Upper lobe of left lung (tissue), 6 donors: ENCODE measurements around the gene ESAM. TPM values are rescaled to one million over a fixed set of nuclear protein-coding genes. Genes with fewer than 3 reads are reported as not detected.

Experiments
- ATAC-seq, 2 donors: fragments of 200-7000 bp; cut with Tn5 transposase; one replicate each; pipeline ENCODE4 v1.9.1; 2022; ENCODE audit warnings: mild to moderate bottlenecking in 2 of 2, moderate library complexity in 2 of 2; ENCODE audit not compliant: low FRiP score in 2 of 2
- DNase-seq, 2 donors: peaks; one replicate each; pipeline ENCODE4 v3.0.0-alpha.2; 2019 to 2020
- H3K27ac ChIP-seq, 4 donors: fragments of 200-600 bp; sonication (generic); one replicate each; pipeline ENCODE4 v1.5.1; 2016 to 2019
- H3K27me3 ChIP-seq, 4 donors: fragments of 200-600 bp; sonication (generic); one replicate each; pipeline ENCODE4 v1.5.1; 2017 to 2019
- H3K36me3 ChIP-seq, 4 donors: fragments of 200-600 bp; sonication (generic); one replicate each; pipeline ENCODE4 v1.5.1; 2016 to 2019
- H3K4me1 ChIP-seq, 4 donors: fragments of 200-600 bp; sonication (generic); one replicate each; pipeline ENCODE4 v1.5.1; 2018 to 2019
- H3K4me3 ChIP-seq, 4 donors: fragments of 200-600 bp; sonication (generic); one replicate each; pipeline ENCODE4 v1.5.1; 2017 to 2019; ENCODE audit warnings: mild to moderate bottlenecking in 2 of 4, moderate library complexity in 1 of 4
- H3K9me3 ChIP-seq, 4 donors: fragments of 200-600 bp; sonication (generic); one replicate each; pipeline ENCODE4 v1.5.1; 2018 to 2019
- EP300 ChIP-seq, 4 donors: sonication (generic); formaldehyde crosslinking; IDR thresholded peaks; one replicate each; pipeline ENCODE4 v1.5.1; 2017; ENCODE audit warnings: antibody characterized with exemption in 4 of 4, control low read depth in 2 of 4
- POLR2A ChIP-seq, 4 donors: fragments of 450-650 bp; IDR thresholded peaks; one replicate each; pipeline ENCODE4 v1.5.1; 2016 to 2017; ENCODE audit warnings: antibody characterized with exemption in 4 of 4, mild to moderate bottlenecking in 2 of 4
- POLR2AphosphoS5 ChIP-seq, 2 donors: sonication (generic); formaldehyde crosslinking; IDR thresholded peaks; one replicate each; pipeline ENCODE4 v1.5.1; 2017; ENCODE audit warnings: antibody characterized with exemption in 2 of 2
- WGBS, 2 donors: methylation state at CpG; one replicate each; pipeline ENCODE4 v1.1.5; 2017 to 2018; 5-methylcytosine and 5-hydroxymethylcytosine counted together
- total RNA-seq, 6 donors: library from RNA; depleted of rRNA in 4 of 6; stranded (reverse); fragments of >200 nt in 4 of 6; gene quantifications; one replicate each; pipeline versions ENCODE4 v1.1.0 to v1.2.1, GENCODE V29; 2016 to 2021
- TF ChIP-seq, protein P1 (sequence below), 6 experiments: fragments of 450-650 bp in 4 of 6; fragments of 200-600 bp in 2 of 6; sonication (generic) in 2 of 6; IDR thresholded peaks; one replicate each; pipeline ENCODE4 v1.5.1; 2016 to 2019; ENCODE audit warnings: antibody characterized with exemption in 6 of 6
- donor health status: DM: no; HTN: no; CAD: no; lungs with moderate emphysema.
- donor health status: DM: no; HTN: yes; CAD: no; lungs with severe emphysema.

Gene ESAM
- total RNA-seq, 6 donors from 2014 or later, result 39.8 to 177 (median 128) TPM

DNA sequence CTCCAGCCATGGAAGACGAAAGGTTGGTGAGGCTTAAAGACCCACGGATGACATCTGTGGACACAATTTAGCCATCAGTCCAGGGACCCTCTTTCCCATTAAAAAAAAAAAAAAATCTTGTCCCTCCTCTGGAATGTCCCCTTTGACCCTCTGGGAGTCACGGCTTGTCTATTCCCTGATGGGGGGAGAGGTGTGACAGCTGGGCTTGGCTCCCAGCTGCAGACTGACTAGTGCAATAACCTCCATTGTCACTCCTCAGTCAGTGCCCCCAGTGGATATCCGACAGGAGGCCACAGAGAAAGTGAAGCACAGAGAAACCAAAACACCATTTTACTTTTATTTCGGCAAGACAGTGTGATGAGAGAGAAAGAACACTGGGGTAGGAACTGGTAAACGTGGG is 7.4 kb downstream of the ESAM start:
- ATAC-seq, result no peak
- Histone ChIP-seq H3K4me1 (peaks cover 49 to 78% (median 72%) of the 10 kb centered on the region in 4 donors), H3K27ac (peak overlapping the region; percentile 18 to 80 (median 28))

GRCh38 chr11:124754309-124754708 is 7.8 kb downstream of the ESAM start:
- Histone ChIP-seq H3K4me1 (peaks cover 50 to 77% (median 73%) of the 10 kb centered on the region in 4 donors), H3K27me3 (peaks cover 0 to 4% (median under 1%) of the 10 kb centered on the region in 4 donors), H3K4me3 (no peak overlapping the region), H3K36me3 (peaks cover 0 to 69% (median 10%) of the 10 kb centered on the region in 4 donors), H3K27ac (peak overlapping the region; percentile 18 to 80 (median 28)), H3K9me3 (no peaks in the 10 kb centered on the region)
- WGBS, 2 donors, result 73 to 80% methylated on average over 2 to 4 of the region's 4 CpGs
- no peak for TF ChIP-seq POLR2A (IDR thresholded peaks at IDR 0.05)
- peak in 1 of 2 donors; percentile 21 for TF ChIP-seq POLR2AphosphoS5 (IDR thresholded peaks at IDR 0.05)
- DNase-seq, result no peak
- no peak for ATAC-seq

More for the DNA sequence above, 7.4 kb downstream of the ESAM start:
- no peaks in the 10 kb centered on the region for H3K9me3 ChIP-seq
- 72 to 74% methylated on average over 6 of the region's 6 CpGs for WGBS, 2 donors
- peaks cover 0 to 6% (median 2%) of the 10 kb centered on the region in 4 donors for H3K27me3 ChIP-seq
- DNase-seq, result no peak
- TF ChIP-seq POLR2AphosphoS5 (IDR thresholded peaks at IDR 0.05), result no peak
- TF ChIP-seq, protein P1, sequence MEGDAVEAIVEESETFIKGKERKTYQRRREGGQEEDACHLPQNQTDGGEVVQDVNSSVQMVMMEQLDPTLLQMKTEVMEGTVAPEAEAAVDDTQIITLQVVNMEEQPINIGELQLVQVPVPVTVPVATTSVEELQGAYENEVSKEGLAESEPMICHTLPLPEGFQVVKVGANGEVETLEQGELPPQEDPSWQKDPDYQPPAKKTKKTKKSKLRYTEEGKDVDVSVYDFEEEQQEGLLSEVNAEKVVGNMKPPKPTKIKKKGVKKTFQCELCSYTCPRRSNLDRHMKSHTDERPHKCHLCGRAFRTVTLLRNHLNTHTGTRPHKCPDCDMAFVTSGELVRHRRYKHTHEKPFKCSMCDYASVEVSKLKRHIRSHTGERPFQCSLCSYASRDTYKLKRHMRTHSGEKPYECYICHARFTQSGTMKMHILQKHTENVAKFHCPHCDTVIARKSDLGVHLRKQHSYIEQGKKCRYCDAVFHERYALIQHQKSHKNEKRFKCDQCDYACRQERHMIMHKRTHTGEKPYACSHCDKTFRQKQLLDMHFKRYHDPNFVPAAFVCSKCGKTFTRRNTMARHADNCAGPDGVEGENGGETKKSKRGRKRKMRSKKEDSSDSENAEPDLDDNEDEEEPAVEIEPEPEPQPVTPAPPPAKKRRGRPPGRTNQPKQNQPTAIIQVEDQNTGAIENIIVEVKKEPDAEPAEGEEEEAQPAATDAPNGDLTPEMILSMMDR (IDR thresholded peaks at IDR 0.05), result no peak
- no peak for TF ChIP-seq POLR2A (IDR thresholded peaks at IDR 0.05)
- TF ChIP-seq EP300 (IDR thresholded peaks at IDR 0.05), result no peak
- H3K36me3 ChIP-seq, result peaks cover 0 to 67% (median 10%) of the 10 kb centered on the region in 4 donors
- no peak overlapping the region for H3K4me3 ChIP-seq

DNA sequence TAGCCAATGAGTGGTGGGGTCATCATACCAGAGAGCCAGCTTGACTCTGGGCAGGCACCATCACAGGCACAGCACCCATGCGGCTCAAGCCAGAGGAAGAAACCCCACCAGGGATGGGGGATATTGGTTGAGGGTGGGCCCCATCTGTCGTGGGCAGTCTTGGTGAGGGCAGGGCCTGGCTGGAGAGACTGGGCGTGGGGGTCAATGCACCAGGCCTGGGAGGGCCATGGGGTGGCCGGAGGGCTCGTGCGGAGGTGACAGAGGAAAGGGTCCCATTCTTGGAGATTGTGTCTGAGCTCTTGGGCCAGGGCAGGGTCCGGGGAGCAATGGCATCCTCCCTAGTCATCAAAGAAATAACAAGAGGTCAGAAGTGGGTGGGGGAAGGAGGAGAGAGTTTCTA is 8.5 kb downstream of the ESAM start:
- Histone ChIP-seq H3K4me1 (peaks cover 50 to 77% (median 73%) of the 10 kb centered on the region in 4 donors), H3K9me3 (no peaks in the 10 kb centered on the region), H3K27ac (peak overlapping the region; percentile 22 to 90 (median 70)), H3K4me3 (no peak overlapping the region), H3K36me3 (peaks cover 0 to 62% (median 10%) of the 10 kb centered on the region in 4 donors), H3K27me3 (no peaks in the 10 kb centered on the region)
- DNase-seq, result peak in 1 of 2 donors; percentile 52
- no peak for ATAC-seq
- TF ChIP-seq, protein P1 (IDR thresholded peaks at IDR 0.05), result no peak
- TF ChIP-seq EP300 (IDR thresholded peaks at IDR 0.05) (no peak), POLR2A (IDR thresholded peaks at IDR 0.05) (no peak), POLR2AphosphoS5 (IDR thresholded peaks at IDR 0.05) (no peak)
- WGBS, 2 donors, result 76 to 89% methylated on average over 7 of the region's 7 CpGs

DNA sequence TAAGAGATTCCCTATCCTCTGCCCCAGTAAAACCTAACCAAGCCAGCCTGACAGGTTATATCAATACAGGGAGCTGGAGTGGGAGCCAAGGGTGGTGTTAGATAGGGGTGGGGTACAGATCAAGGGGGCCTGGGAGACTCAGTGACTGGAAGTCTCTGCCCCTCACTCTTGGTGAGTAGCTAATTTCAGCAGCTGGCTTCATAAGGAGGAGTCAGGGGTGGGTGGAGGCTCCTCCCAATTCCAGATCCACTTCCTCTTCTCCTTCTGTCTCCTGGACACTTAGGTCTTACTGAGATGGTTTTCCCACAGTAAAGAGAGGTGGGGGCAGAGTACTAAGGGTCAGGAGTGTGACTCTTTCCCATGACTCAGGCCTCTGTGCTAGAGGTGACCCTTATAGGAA is 8.9 kb downstream of the ESAM start:
- Histone ChIP-seq H3K4me1 (peaks cover 50 to 77% (median 73%) of the 10 kb centered on the region in 4 donors), H3K27ac (peak overlapping the region; percentile 22 to 90 (median 81))
- no peak for DNase-seq

DNA sequence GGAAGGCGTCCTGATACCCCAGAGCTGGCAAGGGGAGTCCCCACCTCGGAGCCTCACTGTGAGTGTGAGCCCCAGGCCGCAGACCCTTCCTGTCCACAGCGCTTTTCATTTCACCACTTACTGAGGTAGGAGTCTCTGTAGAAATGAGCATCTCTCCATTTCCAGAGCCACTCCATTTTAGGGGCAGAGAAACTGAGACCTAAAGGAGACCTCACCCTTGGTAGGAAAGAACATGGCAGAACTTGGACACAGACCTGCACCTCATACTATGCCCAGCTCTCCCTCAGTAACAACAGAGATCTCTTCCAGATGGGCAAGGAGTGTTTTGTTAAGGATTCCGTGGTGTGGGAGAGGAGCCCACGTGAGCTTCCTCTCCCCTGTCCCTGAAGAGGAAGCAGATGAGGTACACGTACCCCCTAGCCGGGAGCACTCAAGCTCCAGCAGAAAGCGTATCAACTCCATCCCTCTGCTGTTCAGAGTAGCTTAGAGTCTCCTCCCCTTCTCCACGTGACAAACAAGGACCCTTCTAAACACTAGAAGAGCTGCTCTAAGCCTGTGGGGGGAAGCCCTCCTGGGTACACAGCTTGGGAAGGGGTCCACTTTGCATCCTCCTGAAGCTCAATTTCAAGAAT is 9.5 kb downstream of the ESAM start:
- TF ChIP-seq POLR2A (IDR thresholded peaks at IDR 0.05) (peak in 1 of 4 donors; percentile 10), POLR2AphosphoS5 (IDR thresholded peaks at IDR 0.05) (no peak)
- WGBS, 2 donors, result 44 to 55% methylated on average over 10 of the region's 10 CpGs
- Histone ChIP-seq H3K9me3 (no peaks in the 10 kb centered on the region), H3K27ac (peak overlapping the region; percentile 78 to 90 (median 81)), H3K27me3 (no peaks in the 10 kb centered on the region), H3K4me3 (peak overlapping the region in 3 of 4 donors; percentile 32 to 55 (median 48)), H3K36me3 (peaks cover 0 to 61% (median 10%) of the 10 kb centered on the region in 4 donors), H3K4me1 (peaks cover 53 to 77% (median 72%) of the 10 kb centered on the region in 4 donors)
- DNase-seq, result no peak
- ATAC-seq, result no peak

More for the DNA sequence above, 8.9 kb downstream of the ESAM start:
- no peak overlapping the region for H3K4me3 ChIP-seq
- TF ChIP-seq, protein P1 (IDR thresholded peaks at IDR 0.05), result no peak
- TF ChIP-seq POLR2AphosphoS5 (IDR thresholded peaks at IDR 0.05) (no peak), EP300 (IDR thresholded peaks at IDR 0.05) (no peak), POLR2A (IDR thresholded peaks at IDR 0.05) (no peak)
- no peaks in the 10 kb centered on the region for H3K27me3 ChIP-seq
- H3K36me3 ChIP-seq, result peaks cover 0 to 61% (median 10%) of the 10 kb centered on the region in 4 donors
- no peak for ATAC-seq
- H3K9me3 ChIP-seq, result no peaks in the 10 kb centered on the region
